SIG-M5 (cell line): ENCODE results near the gene TTC21A.

Experiments
- DNase-seq: peaks from one replicate; lab custom pipeline; 2025; lab: John Stamatoyannopoulos, UW

The TTC21A gene

DNA sequence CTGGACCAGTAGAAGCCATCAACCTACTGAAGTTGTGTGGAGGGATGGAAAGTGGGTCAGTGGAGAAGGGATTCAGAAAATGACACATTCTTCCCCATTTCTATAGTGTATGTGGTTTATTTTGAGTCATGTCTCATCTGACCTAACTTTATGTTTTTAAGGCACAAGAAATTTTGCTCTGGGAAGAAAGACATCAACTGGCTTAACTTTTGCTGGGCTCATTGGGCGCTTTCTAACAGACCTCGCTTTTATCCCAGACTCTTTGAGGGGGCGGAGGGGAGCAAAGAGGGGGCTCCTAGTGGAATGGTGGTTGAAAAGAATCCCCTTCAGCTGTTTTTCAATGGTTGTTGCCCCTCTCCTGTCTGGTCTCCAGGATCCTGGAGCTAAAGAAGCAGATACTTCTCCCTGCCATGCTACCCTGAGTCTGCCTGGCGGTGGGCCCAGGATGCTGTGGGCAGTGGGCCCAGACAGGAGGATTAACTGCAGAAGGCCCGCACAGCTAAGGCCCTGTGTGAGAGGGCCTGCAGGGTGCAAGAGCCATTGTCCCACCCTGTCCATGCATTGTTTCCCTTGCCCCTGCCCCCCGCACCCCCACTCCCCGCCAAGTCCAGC is 31.4 kb downstream of the TTC21A start:
- no peak for DNase-seq

GRCh38 chr3:39139442-39139841 is 32.0 kb downstream of the TTC21A start:
- no peak for DNase-seq

DNA sequence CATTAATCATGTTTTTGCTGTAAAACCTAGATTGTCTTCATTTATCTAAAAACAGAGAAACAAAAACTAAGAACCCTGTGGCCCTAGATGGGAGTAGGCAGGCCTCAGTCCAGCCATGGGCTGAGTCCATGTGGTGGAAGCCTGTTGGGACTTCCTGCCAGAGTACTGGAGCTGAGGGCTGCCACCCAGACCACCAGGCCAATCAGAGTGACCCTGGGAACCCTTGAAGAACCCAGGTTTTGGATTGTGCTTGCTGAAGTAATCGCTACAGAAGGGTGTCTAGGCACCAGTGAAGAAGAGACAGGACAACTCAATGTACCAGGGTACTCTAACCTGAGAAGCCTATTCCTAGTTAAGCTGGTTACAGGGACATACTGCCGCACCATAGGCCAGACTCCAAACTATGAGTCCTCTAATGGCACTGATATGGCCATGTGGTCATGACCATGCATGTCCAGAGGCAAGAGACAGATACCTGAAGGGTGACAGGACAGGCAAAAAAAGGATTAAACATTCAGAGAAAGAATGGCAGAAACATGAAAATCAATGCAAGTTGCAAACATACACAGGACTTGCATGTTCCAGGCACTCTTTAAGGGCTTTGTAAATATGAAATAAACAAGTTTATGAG is 33.0 kb downstream of the TTC21A start:
- DNase-seq = no peak

DNA sequence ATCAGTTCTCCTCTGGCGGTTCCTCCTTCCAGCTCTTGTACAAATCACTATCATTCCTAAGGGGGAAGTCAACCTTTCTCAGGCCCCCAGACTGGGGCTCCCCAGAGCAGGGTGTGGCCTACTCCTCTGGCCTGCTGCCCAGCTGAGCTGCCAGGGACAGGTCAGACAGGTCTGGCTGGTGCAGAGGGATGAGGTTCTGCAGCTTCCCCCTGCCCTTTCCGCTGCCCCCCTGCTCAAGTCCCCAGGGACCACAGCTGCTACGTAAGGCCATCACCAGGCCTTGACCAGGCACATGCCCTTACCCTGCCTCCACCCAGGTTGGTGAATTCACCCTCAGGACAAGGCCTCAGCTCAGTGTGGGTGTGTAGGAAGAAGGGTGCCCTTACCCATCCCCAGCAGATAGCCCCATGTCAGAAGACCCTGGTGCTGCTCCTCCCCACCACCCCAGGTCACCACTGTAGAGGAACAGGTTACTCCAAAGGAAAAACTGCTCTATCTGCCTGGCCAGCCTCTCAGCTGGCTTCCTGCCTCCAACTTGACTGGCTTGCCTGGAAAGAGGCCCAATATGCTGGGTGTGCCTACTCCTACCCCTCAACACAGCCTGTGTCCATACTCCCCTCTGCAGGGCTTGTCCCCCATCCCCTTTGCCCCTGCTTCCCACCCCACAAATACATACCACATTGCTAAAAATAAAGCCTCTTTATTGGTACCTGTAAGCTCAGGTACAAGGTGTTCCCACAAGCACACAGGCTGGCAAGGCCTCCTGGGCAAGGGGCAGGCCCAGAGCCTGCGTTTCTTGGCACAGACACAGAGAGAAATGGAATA is 33.9 kb downstream of the TTC21A start:
- DNase-seq = no peak

DNA sequence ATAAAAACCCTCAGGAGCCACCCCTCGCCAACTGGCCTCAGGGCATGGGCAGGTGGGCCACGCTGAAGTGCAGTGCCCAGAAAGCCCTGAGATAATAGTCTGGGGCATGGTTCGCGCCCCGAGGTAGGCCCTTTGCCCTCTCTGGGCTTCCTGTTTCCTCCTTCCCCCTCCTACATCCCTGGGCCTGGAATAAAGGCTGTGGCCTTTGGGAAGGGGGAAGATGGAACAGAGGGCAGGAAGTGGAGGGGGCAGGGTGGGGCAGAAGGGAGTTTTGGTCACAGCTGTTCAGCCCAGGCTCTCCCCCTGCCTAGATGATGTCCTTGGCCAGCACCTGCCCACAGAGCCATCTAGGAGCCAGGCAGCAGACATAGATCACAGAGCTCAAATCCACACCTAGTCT is 34.6 kb downstream of the TTC21A start:
- no peak for DNase-seq

DNA sequence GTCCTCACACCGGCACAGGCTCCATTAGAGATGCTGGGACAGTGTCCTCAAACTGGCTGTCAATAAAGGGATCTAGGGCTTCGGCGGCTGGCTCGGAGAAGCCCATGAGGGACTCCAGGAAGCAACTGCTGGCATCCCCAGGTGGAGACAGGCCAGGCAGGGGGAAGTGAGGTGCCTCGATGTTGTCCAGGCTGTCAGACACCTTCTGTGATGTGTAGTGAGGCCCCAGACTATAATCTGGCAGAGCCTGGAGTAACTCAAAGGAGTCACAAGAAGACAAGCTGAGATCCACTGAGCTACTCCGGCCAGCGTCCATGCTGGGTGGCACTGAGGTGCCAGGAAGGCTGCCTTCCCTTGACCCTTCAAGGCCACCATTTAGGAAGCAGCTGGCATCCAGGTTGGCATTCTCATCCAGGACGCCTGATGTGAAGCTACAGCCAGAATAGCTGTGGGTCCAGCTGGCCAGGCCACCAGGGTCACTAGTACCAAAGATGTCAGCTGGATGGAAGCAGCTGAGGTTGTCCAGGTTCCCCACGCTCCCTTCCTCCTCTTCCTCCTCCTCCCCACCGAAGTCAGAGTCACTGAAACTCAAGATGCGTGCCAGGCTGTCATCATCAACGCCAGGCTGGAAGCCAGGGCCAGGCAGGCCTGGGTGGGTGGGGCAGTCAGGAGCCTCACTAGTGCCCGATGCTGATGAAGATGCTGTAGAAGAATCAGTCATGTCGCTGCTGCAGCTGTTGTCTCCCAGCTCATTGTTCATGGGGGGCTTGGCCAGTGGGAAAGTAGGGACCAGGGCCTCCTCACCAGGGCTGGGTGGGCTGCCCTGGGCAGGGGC is 35.8 kb downstream of the TTC21A start:
- DNase-seq = no peak

GRCh38 chr3:39144095-39144747 is 36.7 kb downstream of the TTC21A start:
- DNase-seq = no peak

- no peak for DNase-seq
Measured at GRCh38 chr3:39144748-39145380, 37.4 kb downstream of the TTC21A start.

DNA sequence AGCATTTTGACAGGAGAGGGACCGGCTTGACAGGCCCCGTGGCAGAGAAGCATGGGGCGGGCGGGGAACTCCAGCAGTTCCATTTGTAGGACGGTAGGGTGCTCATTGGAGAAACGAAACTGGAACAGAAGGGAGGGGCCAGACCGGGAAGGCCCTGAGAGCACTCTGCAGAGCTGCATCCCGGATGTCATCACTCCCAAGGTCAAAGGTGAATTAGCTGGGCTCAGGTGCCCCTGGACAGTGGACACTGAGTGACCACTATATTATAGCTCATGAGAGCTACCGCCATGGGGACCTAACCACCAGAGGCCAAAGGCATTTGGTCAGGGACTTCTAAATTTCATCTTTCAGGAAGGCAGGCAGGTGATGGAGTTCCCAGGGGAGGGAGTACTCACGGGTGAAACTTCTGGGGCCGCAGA is 38.6 kb downstream of the TTC21A start:
- no peak for DNase-seq

- DNase-seq = no peak
Measured at GRCh38 chr3:39146611-39147591, 39.4 kb downstream of the TTC21A start.

GRCh38 chr3:39147711-39148434 is 40.4 kb downstream of the TTC21A start:
- DNase-seq = no peak

DNA sequence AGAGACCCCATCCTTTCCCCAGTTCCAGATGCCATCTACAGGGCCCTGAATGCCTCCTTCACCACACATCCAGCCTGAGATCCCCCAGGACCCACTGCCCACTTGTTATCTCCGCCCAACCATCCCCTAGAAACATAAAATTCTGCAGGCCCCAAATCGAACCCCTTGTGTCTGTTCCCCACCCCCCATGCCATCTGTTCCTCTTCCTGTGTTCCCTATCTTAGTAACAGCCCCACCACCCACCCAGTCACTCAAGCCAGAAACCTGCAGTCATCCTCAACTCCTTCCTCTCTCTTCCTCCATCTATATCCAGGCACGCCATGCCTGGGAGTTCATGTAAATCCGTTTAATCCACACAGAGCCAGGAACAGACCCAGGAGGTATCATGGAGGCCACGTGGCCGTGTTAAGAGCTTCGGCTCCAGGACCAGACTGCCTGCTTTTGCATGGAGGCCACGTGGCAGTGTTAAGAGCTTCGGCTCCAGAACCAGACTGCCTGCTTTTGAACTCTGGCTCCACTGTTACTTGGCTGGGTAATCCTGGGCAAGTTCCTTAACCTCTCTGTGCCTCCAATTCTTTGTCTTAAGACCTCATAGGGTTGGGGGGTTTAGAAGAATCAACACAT is 41.1 kb downstream of the TTC21A start:
- no peak for DNase-seq

GRCh38 chr3:39149059-39149455 is 41.6 kb downstream of the TTC21A start:
- no peak for DNase-seq

GRCh38 chr3:39149498-39150147 is 42.1 kb downstream of the TTC21A start:
- no peak for DNase-seq

DNA sequence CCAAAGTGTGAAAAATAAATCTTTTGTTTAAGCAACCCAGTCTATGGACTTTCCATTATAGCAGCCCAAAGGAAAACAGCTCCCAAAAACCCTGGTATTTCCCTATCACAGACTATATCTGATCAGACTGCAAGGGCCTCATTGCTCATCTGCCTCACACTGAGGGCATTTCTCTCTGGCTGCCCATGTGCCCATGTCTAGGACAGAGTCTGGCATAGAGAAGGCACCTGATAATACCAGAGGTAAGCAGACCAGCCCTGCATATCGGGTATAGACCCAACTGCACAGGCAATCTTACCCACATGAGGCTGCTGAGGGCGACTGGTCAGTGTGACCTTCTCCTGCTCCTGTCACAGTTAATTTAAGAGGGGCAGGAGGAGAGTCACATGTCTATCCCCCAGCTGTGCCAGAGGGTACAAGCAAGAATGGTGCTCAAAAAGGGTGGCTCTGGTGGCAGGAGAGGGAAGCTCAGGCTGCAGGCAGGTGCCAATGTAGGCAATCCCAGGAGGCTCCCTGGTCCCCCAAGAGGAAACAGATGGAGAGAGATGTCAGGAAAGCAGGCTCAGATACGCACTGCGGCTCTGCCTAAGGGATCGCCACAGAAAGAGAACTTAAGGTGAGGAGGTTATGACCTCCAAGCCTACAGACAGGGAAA is 42.8 kb downstream of the TTC21A start:
- no peak for DNase-seq

DNA sequence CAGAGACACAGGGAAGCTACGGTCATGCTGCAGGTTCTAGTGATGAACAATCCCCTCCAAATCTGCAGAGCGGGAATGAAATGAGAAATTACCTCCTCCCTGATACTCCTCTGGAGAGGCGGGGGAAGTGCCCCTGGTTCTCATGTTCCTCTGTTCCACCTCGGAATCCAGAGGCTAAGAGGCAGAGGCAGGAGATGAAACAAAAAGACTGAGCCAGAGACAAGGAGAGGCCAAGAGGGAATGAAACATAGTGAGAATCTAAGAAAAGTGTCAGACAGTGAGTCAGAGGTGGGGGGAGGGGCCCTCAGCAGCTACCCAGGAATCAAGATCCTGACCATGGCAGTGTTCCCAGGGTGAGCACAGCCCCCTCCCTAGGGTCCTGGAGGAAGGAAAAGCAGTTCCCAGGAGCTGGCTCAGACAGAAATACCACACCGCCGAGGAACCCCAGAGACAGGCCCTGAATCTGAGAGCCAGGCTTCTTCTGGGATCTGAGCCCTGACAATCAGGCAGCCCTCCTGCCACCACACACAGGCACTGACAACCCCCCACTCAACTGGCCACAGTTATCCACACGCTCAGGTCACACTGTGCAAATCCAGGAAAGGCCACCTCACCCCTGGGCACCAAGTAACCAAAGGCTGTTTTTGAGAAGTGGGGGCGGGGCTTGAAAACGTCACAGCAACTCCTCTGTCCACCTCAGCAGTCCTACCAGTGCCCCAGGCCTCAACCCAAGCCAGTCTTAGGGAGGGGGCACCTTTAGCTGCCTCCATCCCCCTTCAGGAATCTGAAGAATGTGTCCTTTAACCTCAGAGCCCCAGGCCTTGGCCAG is 43.5 kb downstream of the TTC21A start:
- DNase-seq = no peak

DNA sequence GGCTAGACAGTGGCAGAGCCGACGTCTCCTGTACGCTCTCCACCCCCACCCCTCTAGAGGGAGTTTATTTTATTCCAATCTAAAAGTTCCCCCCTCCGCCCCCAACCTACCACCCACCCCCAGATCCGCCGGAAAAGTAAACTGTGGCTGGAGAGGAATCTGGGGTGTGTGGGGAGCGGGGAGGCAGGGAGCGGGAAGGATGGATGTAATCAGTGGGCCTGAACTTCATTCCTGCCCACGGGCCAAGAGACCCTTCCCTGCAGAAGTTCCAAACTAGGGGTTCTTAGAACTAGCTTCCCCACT is 46.4 kb downstream of the TTC21A start:
- no peak for DNase-seq
